SIG-M5 treated with dmso at 0.1 percent for 504 hours (cell line): ENCODE measurements around the gene TBC1D23.
A peak's percentile ranks its signal among the peaks of the same experiment; 100 is the strongest.
"Not testable (repeated sequence)": the region's sequence is repeated elsewhere in the genome, so short reads cannot be mapped to it uniquely, and the experiment has no call there.

Experiments used
- DNase-seq: peaks from one replicate; lab custom pipeline; 2025; ENCODE audit not compliant: unreplicated experiment; lab: John Stamatoyannopoulos, UW

Gene TBC1D23

DNA sequence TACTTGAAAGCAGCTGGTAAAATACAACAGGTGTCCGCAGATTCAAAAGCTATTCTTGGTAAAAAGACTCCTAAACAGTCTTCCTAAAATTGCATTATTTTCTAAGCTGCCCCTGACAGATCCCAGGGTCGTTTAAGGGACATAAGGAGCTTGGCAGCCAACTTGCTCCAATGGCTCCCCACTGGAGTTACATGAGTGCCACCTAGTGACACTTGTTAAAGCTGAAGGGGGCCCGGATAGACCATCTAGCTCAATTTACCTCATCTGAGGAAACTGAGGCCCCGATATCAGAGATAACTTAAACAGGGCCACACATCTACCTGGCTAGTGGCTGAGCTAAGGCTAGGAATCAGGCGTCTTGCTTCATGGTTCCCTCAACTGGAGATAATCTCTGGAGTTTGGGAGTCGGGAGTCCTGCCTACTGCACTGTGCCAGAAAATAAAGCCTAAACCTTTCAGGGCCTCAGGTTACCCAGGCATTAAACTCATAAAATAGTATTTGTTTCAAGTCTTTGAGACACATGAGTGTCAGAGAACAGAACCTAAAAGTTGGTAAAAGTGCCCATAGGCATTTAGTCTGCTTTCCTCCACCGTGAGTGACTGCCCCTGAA, 6.5 kb upstream of the TBC1D23 start:
- peak; percentile 63 for DNase-seq

- DNase-seq, result no peak
These were observed 4.1 kb upstream of the TBC1D23 start for GRCh38 chr3:100256731-100257151.

- DNase-seq, result no peak
These were observed 3.2 kb upstream of the TBC1D23 start for GRCh38 chr3:100257586-100257985.

- DNase-seq, result no peak
These were observed 609 bp upstream of the TBC1D23 start for GRCh38 chr3:100260081-100260684.

DNA sequence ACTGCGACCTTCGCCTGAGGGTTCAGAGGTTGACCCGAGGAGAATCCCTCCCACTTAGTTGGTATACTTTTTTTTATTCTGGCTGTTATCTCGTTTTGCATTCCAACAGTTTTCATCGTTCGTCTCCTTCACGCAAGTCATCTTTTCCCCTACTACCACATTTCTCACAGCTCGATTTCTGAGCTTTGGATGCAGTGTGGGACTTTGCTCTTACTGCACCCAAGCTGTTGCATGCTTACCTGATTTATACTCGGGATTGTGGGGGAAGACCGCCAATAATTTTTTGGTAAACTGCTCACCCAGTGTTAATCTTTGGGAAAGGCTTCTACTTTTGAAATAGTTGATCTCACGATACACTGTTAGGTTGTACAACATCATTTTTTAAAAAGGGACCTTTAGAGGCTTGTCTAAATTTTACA, 702 bp downstream of the TBC1D23 start:
- DNase-seq, result no peak

GRCh38 chr3:100262925-100263324, 2.1 kb downstream of the TBC1D23 start:
- not testable (repeated sequence) for DNase-seq

DNA sequence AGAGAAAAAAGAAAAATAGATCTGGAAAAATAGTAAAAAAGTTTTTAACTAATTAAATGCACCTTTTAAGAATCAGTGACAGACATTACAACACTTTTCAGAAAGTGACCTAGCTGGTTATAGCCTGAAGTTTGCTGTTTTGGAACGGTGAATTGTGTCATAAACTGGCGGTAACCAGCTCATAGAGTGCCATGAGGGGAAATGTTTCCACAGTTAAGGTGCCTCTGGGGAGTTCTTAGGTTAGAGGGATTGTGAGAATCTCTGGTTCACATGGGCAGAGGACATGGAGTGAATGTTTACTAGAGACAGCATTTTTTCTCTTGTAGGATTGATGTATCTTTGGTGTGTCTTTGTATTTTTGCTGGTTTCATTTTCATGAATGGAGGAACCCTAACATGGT, 2.8 kb downstream of the TBC1D23 start:
- DNase-seq, result no peak

GRCh38 chr3:100264242-100264641, 3.5 kb downstream of the TBC1D23 start:
- no peak for DNase-seq

- no peak for DNase-seq
These were observed 4.2 kb downstream of the TBC1D23 start for GRCh38 chr3:100265016-100265415.

DNA sequence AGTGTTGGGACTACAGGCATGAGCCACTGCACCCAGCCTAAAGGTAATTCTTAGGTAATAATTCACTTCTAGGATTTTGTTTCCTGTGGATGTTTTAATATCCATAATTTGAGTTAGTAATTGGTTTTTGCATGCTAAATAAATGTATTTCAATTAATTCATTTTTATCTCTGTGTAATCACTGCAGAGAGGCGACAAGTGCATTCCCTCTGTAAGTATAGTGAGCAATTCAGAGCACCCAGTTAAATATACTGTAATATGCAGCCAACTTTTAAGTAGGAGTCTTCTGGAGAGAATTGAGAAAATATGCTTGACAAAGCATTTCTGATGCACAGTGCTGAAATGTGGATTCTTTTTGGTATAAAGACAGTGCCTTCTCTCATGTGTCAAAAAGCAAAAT, 5.7 kb downstream of the TBC1D23 start:
- DNase-seq, result no peak

DNA sequence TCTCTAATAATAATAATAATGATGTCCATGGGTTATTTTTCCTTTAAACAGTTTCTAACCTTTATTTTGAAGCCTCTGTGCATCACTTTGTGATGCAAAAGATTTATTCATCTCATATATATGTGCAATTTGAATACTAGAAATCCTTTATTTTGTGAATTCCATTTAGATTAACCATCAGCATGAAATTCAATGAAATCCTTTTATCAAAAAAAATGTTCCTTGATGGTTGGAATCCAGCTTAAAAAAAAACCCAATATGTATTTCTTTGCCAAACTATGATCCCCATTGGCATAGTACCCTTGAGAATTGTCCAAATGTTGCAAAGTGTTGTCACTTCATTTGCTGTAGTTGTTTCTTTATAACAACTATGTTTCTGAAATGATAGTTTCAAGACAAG, 7.4 kb downstream of the TBC1D23 start:
- DNase-seq, result no peak

DNA sequence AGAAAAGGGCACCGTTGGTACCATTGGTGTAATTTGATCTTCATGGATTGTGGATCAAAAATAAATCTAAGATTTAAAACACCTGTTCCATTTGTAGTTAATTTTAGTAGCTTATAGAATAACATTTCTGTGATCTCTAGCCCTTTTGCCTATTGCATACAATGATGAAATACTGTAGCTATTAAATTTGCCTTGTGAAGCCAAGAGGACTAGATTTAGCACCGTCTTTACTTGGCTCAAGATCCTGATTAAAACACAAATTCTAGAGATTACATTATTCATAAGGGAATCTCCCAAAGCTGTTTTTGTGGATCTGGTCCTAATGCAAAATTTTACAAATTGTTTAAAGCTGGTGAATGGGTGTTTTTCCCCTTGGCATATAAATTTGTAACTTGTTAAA, 8.2 kb downstream of the TBC1D23 start:
- DNase-seq, result no peak

DNA sequence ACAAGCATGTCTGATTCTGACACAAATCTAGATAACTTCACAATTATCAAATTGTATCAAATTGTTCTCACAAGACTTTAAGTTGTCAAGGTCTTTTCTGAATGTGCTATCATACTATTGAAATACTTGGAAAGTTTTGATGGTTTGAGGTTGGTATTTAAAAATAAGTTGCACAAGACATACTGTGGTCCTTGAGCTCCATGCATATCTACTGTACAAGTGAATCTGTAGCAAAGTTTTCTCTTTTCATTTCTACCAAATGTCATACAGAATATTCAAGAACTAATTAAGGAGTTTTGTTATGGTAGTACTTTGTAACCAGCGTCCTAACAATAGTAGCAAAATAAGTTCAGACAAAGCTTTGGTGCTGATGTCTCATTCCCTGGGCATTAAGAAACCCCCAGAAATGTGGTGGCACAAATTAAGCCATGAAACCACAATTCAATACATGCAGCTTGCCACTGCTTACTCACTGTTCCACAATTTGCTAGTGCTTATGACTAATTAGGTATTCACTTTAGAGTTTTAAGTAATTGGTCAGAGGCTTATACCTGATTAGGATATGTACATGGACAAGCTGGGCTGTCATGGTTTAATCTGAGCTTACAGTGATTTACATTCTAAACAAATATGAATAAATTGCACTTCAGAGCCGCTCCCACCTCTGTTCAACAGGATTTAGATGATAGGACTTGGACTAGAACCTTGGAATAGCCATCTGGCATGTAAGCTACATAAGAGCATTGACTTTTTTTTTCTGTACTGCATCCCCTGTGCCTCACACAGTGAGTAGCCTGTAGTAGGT, 8.8 kb downstream of the TBC1D23 start:
- peak; percentile 33 for DNase-seq

DNA sequence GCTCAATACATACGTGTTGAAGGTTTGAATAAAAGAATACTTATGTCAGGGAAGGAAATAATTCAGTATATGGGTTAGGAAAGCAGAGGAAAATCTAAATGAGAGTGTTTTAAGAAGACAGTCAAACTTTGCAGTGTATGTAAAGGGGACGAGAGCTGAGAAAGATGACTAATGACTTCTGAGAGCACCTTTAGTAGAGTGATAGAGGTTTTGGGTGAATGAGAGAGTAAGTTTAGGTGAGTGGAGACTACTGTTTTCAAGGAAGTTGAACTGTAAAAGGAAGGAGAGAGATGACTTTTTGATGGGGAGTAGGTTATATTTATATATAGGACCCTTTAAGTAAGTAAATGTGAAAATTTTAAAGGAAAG, 9.4 kb downstream of the TBC1D23 start:
- DNase-seq, result no peak

- no peak for DNase-seq
These were observed 10.7 kb downstream of the TBC1D23 start for GRCh38 chr3:100271522-100271921.

- not testable (repeated sequence) for DNase-seq
These were observed 12.2 kb downstream of the TBC1D23 start for GRCh38 chr3:100272797-100273611.

DNA sequence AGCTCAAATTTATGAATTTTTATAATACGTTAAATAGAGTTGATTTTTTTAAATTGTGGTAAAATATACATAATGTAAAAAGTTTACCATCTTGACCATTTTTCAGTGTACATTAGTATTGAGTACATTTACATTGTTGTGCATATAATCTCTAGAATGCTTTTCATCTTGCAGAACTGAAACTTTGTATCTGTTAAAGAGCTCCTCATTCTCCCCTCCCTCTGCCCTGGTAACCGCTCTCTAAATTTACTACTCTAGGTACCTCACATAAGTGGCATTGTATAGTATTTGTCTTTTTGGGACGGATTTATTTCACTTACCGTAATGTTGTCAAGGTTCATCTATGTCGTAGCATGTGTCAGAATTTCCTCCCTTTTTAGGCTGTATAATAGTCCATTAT, 13.6 kb downstream of the TBC1D23 start:
- no peak for DNase-seq

DNA sequence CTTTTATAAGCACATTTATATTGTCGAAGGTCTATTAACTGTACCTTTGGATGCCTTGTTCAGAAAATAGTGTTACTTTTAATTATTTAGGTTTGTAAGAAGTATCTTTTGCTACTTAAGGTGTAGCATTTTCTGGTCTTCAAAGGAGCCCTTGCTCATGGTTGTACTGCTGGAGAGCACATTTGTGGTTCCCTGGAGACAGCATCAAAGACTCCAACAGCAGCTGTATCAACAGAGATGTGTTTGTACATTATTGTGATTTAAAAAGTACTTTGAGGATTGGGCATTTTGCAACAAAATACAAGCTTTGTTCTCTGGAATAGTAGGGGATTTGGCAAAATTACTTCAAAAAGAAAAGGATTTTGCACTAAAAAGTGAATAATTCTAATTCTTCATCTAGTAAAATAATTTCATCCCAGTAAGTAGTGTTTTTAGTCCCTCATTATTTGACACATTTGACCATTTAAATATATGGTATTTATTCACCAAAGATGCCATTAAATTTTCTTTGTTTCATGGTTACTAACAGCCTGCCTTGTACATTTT, 16.5 kb downstream of the TBC1D23 start:
- no peak for DNase-seq

DNA sequence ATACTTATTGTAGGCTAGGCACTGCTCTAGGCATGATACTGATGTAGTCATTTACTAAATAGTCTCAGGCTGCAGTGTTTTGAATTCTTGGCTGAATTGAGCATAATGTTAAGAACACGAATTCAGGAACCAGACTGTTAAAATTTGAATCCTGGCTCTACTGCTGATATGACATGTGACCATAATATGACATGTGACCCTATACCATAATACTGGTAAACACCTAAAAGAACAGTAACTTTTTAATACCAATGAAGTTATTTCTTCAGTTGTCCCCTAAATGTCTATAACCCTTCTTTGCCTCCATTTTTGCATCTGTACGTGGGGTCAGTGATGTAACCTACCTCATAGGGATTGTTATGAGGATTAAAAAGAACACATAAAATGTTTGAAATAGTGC, 18.1 kb downstream of the TBC1D23 start:
- DNase-seq, result no peak

DNA sequence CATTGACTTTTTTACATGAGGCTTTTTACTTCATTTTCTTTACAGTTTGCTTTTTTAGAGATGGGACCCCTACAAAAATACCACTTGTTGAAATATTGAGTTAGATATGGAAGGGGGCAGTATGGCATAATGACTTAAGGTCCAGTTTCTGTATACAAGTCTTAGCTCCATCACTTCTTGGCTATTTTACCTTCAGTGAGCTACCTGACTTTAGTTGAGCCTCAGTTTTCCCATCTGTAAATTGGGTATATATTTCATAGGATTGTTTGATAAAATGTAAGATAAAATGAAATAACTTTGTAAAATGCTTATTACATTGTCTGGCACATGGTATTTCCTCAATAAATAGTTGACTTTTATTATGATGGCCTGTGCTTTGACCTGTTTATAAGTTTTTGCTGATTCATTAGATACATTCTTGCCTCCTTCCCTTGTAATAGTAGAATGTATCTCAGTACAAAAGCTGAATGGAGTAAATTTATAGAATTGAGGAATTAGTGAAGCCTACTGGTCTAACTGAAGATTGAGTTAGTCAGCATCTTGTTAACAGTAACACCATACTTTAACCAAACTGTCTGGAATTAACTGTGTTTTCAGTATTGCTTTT, 27.6 kb downstream of the TBC1D23 start:
- DNase-seq, result no peak

GRCh38 chr3:100289339-100289738, 28.5 kb downstream of the TBC1D23 start:
- DNase-seq, result peak; percentile 79
